ENCODE results near the gene LRRC45.

DNA sequence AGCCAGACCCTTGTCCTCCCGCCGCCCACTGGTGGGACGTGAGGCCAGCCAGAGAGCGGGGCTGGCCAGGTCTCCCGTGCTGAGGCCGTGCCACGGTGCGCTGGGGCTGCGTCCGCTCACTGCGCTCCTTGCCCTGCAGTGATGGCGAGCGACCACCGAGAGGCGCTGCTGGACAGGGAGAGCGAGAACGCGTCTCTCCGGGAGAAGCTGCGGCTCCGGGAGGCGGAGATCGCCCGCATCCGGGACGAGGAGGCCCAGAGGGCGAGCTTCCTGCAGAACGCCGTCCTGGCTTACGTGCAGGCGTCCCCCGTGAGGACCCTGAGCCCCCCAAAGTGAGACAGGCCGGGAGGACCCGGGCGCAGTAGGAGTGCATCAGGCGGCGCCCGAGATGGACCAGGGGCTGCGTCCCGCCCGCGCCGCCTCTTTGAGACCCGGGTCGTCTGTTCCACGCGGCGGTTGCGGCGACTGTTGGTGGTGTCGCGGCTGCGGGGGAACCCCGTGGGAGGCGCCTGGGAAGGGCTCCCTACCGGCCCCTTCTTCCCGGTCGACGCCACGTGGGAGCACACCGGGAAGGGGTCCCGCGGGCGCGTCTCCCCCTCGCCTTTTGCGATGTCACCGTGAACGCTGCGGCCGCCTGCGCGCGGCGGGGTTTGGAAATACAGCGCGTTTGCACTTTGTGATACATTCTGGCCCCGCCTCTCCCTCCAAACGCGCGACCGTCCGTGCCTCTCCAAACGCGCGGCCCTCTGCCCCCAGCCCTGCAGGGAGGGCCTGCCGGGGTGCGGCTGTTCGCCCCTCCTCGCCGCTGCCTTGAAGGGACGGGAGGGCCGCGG is 7.6 kb downstream of the LRRC45 start:
- TF ChIP-seq POLR2AphosphoS5 (IDR thresholded peaks at IDR 0.05; ENCODE audit: low read depth, low read length) (no peak), TAF1 (IDR thresholded peaks at IDR 0.05; ENCODE audit: low read depth, low read length) (no peak), POLR2A (IDR thresholded peaks at IDR 0.05; ENCODE audit: low read depth, low read length) (no peak), SPI1 (IDR thresholded peaks at IDR 0.05; ENCODE audit: low read depth, low read length) (no peak)
